Ammon's horn (tissue), 1 donor: ENCODE results near the gene GDF11.

Experiments
- DNase-seq: peaks from one replicate; pipeline ENCODE4 v3.0.0-alpha.2; 2016; ENCODE audit warnings: low spot score

The GDF11 gene

DNA sequence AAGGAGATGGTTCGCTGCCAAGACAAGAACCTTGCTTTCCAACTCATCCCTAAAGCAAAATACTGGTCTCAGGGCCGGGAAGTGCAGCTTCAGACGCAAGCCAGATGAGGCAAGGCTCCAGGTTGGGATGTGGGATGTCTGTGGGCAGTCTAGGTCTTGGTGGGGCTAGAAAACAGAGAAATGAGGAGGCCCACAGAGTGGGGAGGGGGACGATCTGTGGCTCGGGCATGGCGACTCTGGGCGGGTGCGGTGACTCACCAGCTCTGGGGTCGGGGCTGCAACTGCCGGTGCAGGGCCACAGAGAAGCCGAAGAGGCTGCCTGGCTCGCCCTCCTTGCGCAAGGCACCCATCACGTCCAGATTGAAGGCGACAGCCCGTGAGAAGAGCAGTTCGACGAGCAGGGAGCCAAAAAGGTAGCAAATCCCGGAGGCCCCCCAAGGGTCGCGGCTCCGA, 35.7 kb upstream of the GDF11 start:
- no peak for DNase-seq

DNA sequence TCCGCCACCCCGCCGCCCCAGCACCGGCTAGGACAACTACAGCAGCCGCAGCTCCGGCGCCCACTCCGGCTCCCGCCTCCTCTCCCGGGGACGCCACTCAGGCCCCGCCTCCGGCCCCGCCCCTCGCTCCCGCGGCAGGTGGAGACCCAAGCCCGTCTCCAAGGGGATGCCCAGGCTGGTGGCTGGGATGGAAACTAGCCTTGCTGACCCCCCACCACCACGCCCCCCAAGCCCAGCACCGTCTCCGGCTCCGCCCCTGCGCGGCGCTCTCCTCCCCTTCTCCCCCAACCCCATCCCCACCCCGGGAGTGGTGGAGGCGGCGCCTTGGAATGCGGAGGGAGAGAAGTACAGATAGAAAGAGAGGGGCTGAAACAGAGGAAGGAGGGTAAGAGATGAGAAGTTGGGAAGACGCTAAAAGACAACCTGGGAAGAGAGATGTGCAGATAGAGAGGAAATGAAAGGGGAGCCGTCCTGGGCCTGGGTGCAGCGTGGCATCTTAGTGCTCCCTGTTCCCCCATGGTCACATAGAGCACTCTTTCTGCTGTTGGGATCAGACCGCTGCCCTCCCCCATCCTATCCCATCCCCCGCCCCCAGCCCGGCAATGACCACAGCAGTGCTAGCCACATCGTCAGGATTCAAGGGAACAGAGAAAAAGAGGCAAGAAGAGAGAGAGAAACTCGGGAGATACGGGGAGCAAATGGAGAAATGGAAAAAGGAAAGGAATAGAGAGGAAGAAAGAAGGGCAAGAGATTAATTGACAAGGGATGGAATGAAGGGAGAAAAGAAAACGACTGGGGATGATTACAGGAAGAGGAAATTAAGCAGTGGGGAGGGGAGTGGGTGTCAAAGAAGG, 34.9 kb upstream of the GDF11 start, which contains the start of gene ITGA7:
Gene ITGA7 (minus strand): TSS at position 64 of the 854 bp plus-strand sequence. CDS start 222 bp downstream, outside the sequence.
- DNase-seq, result peak; percentile 78

DNA sequence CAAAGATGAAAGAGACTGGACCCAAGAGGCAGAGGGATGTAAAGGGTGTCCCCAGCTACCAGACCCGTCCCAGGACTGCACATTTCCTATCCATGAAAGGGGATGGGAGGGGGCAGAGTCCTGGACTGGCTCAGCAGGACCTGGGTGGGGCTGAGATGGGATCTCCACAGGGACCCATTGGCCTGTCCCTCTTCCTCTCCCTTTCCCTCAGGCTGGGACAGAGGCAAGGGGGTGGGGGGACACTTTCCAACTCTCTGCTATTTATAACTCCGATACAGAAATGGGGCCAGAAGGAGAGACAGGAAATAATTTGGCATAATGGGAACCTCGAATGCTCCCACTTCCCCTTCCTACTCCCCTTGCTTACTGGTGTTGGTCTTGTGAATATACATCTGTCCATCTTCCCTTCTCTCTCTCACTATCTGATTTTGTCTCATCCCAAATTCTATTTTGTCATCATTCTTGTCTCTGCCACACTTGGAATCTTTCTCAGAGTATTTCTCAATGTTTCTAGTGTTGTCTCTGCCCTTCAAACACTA, 34.2 kb upstream of the GDF11 start:
- no peak for DNase-seq

DNA sequence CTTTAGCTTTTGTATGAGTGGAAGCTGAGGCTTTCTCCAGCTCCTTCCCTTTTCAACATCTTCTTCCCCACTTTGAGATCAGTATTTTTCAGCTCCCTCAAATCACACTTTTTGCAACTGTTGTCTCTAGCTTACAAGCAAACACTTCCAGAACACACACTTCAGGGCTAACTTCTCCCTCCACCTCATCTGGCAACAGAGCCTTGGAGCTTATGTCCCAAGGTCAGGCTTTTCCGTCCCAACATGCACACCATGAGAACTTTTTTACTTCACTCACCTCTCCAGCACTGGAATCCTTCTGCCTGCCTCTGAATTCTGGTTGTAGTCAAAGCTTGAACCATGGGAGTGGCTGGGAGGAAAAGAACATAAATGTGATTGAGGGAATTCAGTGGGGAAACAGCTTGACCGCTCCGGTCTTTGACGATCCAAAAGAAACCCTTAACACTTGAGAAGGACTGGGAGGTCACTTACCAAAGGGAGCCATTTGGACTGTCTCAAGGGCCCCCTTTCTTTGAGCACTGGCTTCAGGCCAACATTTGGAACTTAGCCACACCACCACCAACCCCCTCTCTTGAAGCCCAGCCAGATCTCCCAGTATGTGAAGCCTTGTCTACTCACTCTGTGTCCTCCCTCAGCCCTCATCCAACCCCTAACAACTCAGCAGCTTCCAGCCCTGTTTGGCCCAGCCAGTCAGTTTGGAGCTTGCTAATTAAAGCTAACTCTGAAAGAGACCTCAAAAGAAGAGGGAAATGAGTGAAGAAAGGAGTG, 31.0 kb upstream of the GDF11 start:
- DNase-seq, result no peak

DNA sequence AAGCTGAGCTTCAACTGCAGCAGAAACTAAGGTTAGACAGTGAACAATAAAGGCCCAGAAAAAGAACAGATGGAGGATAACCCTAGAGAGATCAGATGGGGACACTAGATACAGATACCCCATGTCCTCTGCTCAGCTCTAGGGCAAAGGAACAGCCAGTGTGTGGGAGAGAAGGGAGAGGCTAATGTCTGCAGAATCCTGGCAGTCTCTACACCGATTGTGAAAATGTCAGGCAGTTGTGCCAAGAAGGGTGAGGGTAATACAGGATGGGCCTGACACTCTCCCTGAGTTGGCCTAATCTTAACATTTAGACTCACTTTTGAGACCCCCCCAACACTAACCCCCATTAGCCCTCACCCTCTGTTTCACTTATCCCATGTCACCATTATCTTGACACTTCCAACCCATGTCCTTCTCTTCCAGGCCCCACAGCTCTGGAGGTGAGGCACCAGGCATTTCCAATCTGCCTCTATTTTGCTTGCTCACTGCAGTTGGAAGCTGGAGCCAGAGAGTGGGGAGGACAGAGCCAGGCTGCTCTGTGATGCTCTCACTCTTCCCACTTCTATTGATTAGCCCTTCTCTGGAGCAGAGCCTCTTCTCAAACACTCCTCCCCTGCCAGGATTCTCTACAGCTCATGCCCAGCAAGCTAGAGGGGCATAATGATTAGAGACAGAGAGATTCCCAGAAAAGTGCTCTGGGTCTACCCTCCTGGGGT, 30.1 kb upstream of the GDF11 start:
- no peak for DNase-seq

DNA sequence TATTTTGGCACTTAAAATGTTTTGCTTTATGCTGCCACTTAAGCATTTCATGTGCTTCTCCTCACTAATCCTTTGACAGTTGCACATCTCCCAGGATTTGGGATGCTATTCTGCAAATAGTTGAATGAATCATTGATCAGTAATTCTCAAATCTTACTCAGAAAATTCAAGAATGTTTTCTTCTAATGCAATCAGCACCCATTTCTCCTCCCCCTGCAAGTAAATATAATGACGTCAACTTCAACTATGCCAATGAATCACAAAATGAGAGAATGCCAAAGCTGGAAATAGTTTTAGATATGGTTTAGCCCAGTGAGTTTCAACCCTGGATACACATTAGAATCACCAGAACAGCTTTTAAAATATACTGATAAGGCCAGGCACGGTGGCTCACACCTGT, 29.2 kb upstream of the GDF11 start:
- no peak for DNase-seq

DNA sequence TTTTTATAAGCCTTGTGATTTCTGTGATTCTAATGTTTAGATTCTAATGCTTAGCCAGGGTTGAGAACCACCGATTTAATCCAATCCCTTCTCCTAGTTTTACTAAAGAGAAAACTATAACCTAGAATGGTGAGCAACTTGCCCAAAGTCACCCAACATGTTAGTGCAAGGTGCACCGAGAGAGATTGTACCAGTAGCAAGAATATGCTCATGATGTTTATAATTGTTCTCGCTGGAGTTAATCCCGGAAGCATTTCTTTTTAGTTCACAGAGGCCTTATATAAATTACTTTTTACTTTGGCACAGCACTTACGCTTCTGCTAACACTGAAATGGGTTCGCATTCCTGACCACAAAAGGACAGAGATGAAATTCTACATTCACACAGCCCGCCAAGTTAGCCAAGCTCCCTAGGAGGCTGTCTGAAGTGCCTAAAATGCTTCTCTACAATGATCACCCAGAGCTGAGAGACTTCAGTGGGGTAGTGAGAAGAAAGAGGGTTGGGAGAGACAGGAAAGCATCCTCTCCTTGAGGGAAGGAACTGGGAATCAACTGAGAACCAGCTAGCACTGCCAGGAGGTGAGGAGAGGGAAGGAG, 27.7 kb upstream of the GDF11 start:
- DNase-seq, result no peak

DNA sequence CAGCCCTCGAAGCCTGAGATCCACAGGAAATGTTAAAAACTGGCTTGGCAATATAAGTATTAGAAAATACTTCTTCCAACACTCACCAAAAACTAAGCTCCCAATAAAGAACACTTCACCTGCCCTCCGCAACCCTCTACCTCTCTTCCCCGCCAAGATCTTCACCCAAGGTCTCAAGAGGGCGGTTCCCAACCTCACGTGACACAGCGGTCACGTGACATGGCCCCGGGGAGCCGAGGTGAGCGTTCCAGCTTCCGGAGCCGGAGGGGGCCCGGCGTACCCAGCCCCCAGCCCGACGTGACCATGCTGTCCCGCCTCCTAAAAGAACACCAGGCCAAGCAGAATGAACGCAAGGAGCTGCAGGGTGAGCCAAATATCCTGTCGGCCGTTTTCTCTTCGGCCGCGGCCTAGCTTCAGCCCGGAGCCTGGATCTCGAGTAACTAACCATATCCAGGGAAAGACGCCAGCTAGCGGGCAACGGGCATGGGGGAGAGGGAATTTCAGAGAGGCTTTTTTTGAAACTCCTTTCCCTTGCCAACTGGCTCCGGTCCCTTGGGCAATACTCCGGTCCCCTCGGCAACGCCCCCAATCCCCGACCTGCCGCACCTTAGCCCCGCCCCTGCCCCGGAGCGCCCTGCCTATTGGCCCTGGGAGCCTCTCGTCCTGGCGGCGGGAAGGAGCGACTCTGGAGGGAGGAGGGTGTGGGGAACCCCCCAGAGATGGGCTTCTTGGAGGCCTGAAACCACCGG, 26.9 kb upstream of the GDF11 start, which contains the start of gene BLOC1S1:
Gene BLOC1S1 (plus strand): TSS at position 214 of the 749 bp plus-strand sequence. CDS start 6 bp downstream, at position 220.
- peak; percentile 90 for DNase-seq

DNA sequence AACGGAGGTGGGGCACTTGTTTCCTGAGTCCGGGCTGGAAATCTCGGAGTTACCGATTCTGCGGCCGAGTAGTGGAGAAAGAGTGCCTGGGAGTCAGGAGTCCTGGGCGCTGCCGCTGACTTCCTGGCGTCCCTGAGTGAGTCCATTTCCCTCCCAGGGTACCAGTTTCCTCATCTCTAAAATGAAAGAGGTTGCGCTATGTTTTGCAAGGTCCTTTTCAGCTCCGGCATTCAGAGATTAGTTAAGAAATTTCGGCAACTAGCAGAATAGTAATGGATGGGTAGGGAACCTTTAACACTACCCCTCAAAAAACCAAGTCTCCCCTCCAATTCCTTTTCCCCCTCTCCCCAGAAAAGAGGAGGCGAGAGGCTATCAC, 26.4 kb upstream of the GDF11 start:
- DNase-seq, result no peak

DNA sequence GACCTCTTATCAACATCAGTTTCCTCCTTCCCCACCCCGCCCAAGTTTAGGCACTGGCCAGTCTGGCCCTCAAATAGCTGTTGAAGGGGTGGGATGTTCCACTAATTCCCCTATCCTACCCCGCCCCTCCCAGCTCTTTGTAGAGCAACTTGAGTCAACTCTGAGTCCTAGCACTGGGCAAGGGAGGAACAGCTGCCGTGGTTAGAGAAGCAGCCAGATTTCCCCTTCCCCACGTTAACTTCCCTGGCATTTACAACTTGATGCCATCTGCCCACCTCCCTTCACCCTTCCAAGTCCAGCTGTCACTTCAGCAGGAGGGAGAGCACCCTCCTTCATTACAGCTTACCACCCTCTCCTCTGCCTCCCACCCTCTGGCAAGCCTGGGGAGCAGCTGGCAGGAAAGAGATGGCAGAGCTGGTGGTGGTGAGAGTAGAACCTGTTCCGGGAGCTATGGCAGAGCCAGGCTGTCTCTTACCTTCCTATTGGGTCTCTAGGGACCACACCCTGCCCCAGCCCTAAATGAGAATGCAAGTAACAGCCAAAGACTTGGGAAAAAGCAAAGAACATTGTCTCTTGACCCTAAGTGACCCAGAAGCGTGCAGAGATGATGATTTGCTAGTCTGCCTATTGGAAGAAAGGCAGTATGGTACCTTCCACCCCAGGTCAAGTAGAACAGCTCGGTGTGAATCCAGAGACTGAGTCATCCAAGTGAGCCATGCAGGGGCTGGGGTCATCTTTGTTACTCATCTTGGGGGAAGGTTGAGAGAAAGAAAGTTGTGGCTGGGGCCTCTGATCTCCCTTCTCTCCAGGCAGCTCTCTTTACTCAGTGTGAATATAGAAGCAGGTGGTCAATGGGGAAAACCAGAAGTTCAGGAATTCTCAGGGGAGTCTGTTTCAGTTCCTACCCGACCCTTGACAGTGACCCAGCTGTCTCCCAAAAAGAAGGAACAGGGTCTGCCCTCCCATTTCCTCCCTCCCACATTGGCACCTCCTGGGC, 25.6 kb upstream of the GDF11 start:
- DNase-seq, result no peak

DNA sequence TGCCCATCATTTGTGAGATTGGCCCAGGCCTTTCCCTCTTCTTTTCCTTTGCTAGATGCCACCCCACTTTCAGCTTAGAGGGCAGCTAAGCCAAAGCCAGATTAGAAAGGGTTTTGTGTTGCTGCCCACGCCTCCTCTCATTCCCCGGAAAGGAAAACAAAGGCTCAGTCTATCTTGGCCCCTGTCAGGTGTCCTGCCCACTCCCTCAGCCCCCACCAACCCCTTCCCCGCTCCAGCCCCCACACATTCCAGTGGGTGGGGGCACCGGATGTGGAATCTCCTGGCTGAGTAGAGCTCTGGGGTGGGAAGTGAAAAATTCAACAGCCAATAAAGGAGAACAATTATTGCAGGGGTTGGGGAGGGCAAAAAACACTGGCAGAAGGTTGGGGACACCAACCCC, 24.9 kb upstream of the GDF11 start:
- no peak for DNase-seq

DNA sequence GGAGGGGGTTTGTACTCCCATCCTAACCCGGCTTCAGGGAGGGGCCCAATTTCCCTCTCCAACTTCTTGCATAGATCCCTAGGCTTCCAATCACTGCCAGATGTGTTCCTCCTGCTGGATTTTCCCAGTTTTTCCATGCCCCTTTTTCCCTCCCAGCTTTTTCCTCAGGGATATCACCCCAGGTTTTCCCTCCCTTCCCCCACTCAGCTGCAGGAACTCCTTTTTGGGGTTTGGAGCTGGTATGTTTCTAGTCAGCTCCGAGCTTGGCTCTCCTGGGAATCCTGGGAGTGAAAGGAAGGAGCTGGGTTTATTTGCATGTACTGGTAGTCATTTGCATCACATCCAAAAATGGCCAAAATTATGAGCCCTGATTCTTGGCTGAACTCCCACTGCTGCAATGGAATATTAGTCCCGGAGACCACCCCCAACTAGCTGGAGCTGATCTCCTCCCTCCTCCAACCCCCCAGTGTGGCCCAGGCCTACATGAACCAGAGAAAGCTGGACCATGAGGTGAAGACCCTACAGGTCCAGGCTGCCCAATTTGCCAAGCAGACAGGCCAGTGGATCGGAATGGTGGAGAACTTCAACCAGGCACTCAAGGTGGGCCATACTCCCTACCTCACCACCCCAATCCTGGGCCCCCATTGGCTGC, 24.2 kb upstream of the GDF11 start:
- DNase-seq, result no peak

DNA sequence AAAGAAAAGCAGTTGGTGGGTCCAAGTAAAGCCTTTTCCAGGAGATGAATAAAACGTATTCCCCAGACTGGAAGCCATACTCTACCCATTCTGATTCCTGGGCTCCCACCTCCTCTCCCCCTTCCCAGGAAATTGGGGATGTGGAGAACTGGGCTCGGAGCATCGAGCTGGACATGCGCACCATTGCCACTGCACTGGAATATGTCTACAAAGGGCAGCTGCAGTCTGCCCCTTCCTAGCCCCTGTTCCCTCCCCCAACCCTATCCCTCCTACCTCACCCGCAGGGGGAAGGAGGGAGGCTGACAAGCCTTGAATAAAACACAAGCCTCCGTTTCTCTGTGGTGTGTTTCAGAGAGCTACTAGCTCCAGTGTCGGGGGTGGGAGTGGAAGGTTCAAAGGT, 23.6 kb upstream of the GDF11 start:
- no peak for DNase-seq

DNA sequence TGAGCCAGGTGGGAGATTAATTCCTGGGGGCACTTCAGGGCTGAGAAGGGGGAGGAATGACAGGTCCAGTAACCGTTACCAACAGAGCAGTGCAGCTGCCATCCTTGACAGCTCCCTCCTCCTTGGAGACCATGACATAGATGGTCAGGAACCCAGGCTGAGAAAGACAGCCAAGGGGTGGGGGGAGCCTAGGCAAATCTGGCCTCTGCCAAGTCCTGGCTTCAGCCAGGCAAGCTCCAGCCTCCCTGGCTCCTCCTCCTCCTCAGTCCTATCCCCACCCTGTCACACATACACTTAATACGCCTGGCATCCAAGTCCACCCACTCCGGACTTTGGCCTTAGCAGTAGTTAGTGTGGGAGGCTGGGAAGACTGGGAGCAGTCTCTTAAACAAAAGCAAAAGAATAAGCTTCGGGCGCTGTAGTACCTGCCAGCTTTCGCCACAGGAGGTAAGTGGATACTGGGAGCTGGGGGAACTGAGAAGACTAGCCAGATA, 22.8 kb upstream of the GDF11 start, which contains the start of gene RDH5:
Gene RDH5 (plus strand): TSS at position 323 of the 494 bp plus-strand sequence. CDS start 792 bp downstream, outside the sequence.
- peak; percentile 69 for DNase-seq

DNA sequence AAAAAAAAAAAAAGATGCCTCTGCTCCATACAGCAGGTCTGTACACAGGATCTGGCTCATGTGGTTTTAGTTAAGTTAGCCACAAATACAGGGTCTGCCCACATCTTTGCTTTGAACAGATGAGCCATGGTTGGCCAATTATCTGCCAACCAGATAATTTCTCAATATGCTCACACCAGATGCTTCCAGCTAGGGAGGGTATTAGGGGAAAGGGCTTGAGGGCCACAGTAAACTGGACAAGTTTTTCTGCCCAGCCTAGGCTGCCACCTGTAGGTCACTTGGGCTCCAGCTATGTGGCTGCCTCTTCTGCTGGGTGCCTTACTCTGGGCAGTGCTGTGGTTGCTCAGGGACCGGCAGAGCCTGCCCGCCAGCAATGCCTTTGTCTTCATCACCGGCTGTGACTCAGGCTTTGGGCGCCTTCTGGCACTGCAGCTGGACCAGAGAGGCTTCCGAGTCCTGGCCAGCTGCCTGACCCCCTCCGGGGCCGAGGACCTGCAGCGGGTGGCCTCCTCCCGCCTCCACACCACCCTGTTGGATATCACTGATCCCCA, 22.0 kb upstream of the GDF11 start:
- peak; percentile 88 for DNase-seq

DNA sequence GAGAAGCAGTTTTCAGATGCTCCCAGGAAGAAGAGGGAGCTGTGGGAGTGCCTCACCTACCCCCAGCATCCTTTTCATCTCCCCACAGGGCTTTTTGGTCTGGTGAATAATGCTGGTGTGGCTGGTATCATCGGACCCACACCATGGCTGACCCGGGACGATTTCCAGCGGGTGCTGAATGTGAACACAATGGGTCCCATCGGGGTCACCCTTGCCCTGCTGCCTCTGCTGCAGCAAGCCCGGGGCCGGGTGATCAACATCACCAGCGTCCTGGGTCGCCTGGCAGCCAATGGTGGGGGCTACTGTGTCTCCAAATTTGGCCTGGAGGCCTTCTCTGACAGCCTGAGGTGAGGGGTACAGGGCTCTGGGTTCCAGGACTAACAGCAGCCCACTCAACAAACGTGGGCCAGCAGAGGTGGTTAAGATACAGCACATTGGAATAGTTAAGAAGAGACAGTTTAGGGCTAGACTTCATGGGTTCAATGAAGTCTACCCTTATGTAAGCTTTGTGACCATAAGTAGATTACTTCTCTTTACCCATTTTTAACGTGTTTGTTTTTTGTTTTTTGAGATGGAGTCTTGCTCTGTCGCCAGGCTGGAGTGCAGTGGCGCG, 21.2 kb upstream of the GDF11 start:
- no peak for DNase-seq

DNA sequence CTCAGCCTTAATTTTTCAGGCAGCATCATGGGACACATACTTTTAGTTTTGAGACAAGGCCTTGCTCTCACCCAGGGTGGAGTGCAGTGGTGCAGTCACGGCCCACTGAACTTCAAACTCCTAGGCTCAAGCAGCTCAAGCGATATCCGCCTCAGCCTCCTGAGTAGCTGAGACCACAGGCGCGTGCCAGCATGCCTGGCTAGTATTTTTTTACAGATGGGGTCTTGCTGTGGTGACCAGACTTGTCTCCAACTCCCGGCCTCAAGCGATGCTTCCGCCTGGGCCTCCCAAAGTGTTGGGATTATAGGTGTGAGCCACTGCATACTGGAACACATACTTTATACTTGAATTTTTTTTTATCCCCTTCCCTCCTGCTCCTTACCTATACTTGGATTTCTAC, 20.0 kb upstream of the GDF11 start:
- no peak for DNase-seq
